WTC11 (cell line): ENCODE data around the gene TNFAIP3. TPM values are rescaled to one million over a fixed set of nuclear protein-coding genes. Genes with fewer than 3 reads are reported as not detected.
"Not testable (repeated sequence)": the region's sequence is repeated elsewhere in the genome, so short reads cannot be mapped to it uniquely, and the experiment has no call there.

ENCODE experiments used
- ATAC-seq: fragments of 200-7000 bp; cut with Tn5 transposase; 2 replicates; pipeline ENCODE4 v1.10.0; 2021; ENCODE audit warnings: mild to moderate bottlenecking, moderate library complexity
- CTCF ChIA-PET: fragments of 300-600 bp; sonication (Branson Sonifier 250); formaldehyde crosslinking; loops from one replicate; lab custom pipeline; 2021; ENCODE audit warnings: antibody characterized with exemption; lab: Charles Lee
- POLR2A ChIA-PET: fragments of 350-600 bp; sonication (Branson Sonifier 250); formaldehyde crosslinking; loops from one replicate; lab custom pipeline; 2021; ENCODE audit warnings: antibody characterized with exemption; lab: Charles Lee
- DNase-seq: peaks from one replicate; pipeline ENCODE4 v3.0.0; 2021; ENCODE audit warnings: low spot score
- H3K27ac Mint-ChIP-seq: 2 replicates; pipeline ENCODE4 v1.8.0; 2021; ENCODE audit warnings: mixed read lengths
- H3K27me3 Mint-ChIP-seq: 2 replicates; pipeline ENCODE4 v1.8.0; 2021; ENCODE audit warnings: low read depth, mild to moderate bottlenecking, moderate library complexity, mixed read lengths
- H3K36me3 Mint-ChIP-seq: 2 replicates; pipeline ENCODE4 v1.8.0; 2021; ENCODE audit warnings: mixed read lengths
- H3K4me1 Mint-ChIP-seq: 2 replicates; pipeline ENCODE4 v1.8.0; 2022; ENCODE audit warnings: mixed read lengths
- H3K4me3 Mint-ChIP-seq: 2 replicates; pipeline ENCODE4 v1.8.0; 2021; ENCODE audit warnings: mild to moderate bottlenecking, moderate library complexity, mixed read lengths
- H3K9me3 Mint-ChIP-seq: 2 replicates; pipeline ENCODE4 v1.8.0; 2021; ENCODE audit warnings: mixed read lengths
- CBFB ChIP-seq: sonication (generic); formaldehyde crosslinking; IDR thresholded peaks from 2 replicates; pipeline ENCODE4 v1.8.1; 2022; ENCODE audit warnings: mild to moderate bottlenecking, low read depth, missing genetic modification reagents
- CREB1 ChIP-seq: sonication (generic); formaldehyde crosslinking; IDR thresholded peaks from 2 replicates; pipeline ENCODE4 v1.8.0; 2023; ENCODE audit warnings: mild to moderate bottlenecking, missing genetic modification reagents
- ELF4 ChIP-seq: sonication (generic); formaldehyde crosslinking; IDR thresholded peaks from 2 replicates; pipeline ENCODE4 v1.8.1; 2022; ENCODE audit warnings: low read depth, mild to moderate bottlenecking, moderate library complexity, missing genetic modification reagents
- FOXK1 ChIP-seq: sonication (generic); formaldehyde crosslinking; IDR thresholded peaks from 2 replicates; pipeline ENCODE4 v1.8.0; 2022; ENCODE audit warnings: mild to moderate bottlenecking, moderate library complexity, missing genetic modification reagents
- FOXP4 ChIP-seq: sonication (generic); formaldehyde crosslinking; IDR thresholded peaks from 2 replicates; pipeline ENCODE4 v1.8.0; 2022; ENCODE audit warnings: mild to moderate bottlenecking, missing genetic modification reagents
- MYBL2 ChIP-seq: sonication (generic); formaldehyde crosslinking; IDR thresholded peaks from 2 replicates; pipeline ENCODE4 v1.8.1; 2023; ENCODE audit warnings: mild to moderate bottlenecking, moderate library complexity, missing genetic modification reagents
- NFYB ChIP-seq: sonication (generic); formaldehyde crosslinking; conservative IDR thresholded peaks from 2 replicates; pipeline ENCODE4 v1.8.0; 2022; ENCODE audit warnings: low read depth, missing genetic modification reagents
- SMAD3 ChIP-seq: sonication (generic); formaldehyde crosslinking; IDR thresholded peaks from 2 replicates; pipeline ENCODE4 v1.8.0; 2022; ENCODE audit warnings: missing genetic modification reagents, mild to moderate bottlenecking, borderline replicate concordance
- TEAD1 ChIP-seq: sonication (generic); formaldehyde crosslinking; IDR thresholded peaks from 2 replicates; pipeline ENCODE4 v1.8.0; 2022; ENCODE audit warnings: mild to moderate bottlenecking, missing genetic modification reagents
- TEAD4 ChIP-seq: sonication (generic); formaldehyde crosslinking; IDR thresholded peaks from 2 replicates; pipeline ENCODE4 v1.8.0; 2022; ENCODE audit warnings: mild to moderate bottlenecking, missing genetic modification reagents
- ZNF232 ChIP-seq: sonication (generic); formaldehyde crosslinking; IDR thresholded peaks from 2 replicates; pipeline ENCODE4 v1.8.0; 2022; ENCODE audit warnings: mild to moderate bottlenecking, missing genetic modification reagents
- ZNF281 ChIP-seq: sonication (generic); formaldehyde crosslinking; IDR thresholded peaks from 2 replicates; pipeline ENCODE4 v1.8.0; 2023; ENCODE audit warnings: mild to moderate bottlenecking, missing genetic modification reagents
- ZNF317 ChIP-seq: sonication (generic); formaldehyde crosslinking; IDR thresholded peaks from 2 replicates; pipeline ENCODE4 v1.8.1; 2023; ENCODE audit warnings: low read depth, mild to moderate bottlenecking, moderate library complexity, missing genetic modification reagents, borderline replicate concordance
- total RNA-seq: library from RNA; stranded (reverse); gene quantifications from 3 replicates; pipeline ENCODE4 v1.2.3, GENCODE V29; 2021
- TF ChIP-seq, protein P1 (sequence below): sonication (generic); formaldehyde crosslinking; IDR thresholded peaks from 2 replicates; pipeline ENCODE4 v1.8.1; 2023; ENCODE audit warnings: mild to moderate bottlenecking, missing genetic modification reagents
- TF ChIP-seq, protein P2 (sequence below): sonication (generic); formaldehyde crosslinking; IDR thresholded peaks from 2 replicates; pipeline ENCODE4 v1.8.1; 2022; ENCODE audit warnings: low read depth, missing genetic modification reagents, borderline replicate concordance
- TF ChIP-seq, protein P3 (sequence below): sonication (generic); formaldehyde crosslinking; conservative IDR thresholded peaks from 2 replicates; pipeline ENCODE4 v1.8.1; 2023; ENCODE audit warnings: mild to moderate bottlenecking, low read depth, missing genetic modification reagents, moderate library complexity
- TF ChIP-seq, protein P4 (sequence below): sonication (generic); formaldehyde crosslinking; IDR thresholded peaks from 2 replicates; pipeline ENCODE4 v1.8.0; 2023; ENCODE audit warnings: missing genetic modification reagents, mild to moderate bottlenecking, borderline replicate concordance

The TNFAIP3 gene
- total RNA-seq, 1 experiment from 2014 or later: 4.2 TPM

DNA sequence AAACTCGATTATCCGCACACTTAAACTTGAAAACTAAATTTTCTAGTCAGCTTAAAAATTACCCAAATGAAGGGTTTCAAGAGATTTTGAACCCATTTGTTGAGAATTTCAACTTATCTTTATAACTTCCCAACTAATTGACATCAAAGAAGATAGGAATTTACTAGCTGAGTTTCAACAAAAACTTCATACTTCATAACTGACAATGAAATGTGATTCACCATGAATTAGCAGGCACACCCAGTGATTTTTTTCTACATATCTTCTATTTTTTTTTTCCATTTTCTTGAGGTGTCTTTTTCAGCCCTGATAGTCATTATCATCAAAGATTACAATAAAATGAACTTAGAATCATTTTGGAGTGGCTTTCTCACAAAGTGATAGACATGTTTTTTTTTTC, 26.7 kb downstream of the TNFAIP3 start:
- ChIA-PET CTCF (interaction anchor here (0.6 kb wide), 1 partner anchor 1221 kb away, joined by 4 read pairs; no protein-coding TSS in a partner anchor), POLR2A (no interaction called here)
- no peak for DNase-seq
- H3K9me3 Mint-ChIP-seq: peaks cover 26% of the 10 kb centered on the region
- peaks cover 2% of the 10 kb centered on the region; the same call in 1 of the 2 replicates for H3K36me3 Mint-ChIP-seq
- TF ChIP-seq ZNF317 (CRISPR knock-in tag) (no peak), TEAD4 (CRISPR knock-in tag) (no peak), SMAD3 (CRISPR knock-in tag) (no peak), ZNF232 (CRISPR knock-in tag) (no peak), ELF4 (no peak), MYBL2 (CRISPR knock-in tag) (no peak), NFYB (no peak), ZNF281 (CRISPR knock-in tag) (no peak), FOXK1 (CRISPR knock-in tag) (no peak), CREB1 (CRISPR knock-in tag) (no peak), FOXP4 (CRISPR knock-in tag) (no peak), CBFB (no peak), TEAD1 (CRISPR knock-in tag) (no peak)
- TF ChIP-seq, protein P1, sequence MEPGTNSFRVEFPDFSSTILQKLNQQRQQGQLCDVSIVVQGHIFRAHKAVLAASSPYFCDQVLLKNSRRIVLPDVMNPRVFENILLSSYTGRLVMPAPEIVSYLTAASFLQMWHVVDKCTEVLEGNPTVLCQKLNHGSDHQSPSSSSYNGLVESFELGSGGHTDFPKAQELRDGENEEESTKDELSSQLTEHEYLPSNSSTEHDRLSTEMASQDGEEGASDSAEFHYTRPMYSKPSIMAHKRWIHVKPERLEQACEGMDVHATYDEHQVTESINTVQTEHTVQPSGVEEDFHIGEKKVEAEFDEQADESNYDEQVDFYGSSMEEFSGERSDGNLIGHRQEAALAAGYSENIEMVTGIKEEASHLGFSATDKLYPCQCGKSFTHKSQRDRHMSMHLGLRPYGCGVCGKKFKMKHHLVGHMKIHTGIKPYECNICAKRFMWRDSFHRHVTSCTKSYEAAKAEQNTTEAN (CRISPR knock-in tag): no peak
- TF ChIP-seq, protein P2, sequence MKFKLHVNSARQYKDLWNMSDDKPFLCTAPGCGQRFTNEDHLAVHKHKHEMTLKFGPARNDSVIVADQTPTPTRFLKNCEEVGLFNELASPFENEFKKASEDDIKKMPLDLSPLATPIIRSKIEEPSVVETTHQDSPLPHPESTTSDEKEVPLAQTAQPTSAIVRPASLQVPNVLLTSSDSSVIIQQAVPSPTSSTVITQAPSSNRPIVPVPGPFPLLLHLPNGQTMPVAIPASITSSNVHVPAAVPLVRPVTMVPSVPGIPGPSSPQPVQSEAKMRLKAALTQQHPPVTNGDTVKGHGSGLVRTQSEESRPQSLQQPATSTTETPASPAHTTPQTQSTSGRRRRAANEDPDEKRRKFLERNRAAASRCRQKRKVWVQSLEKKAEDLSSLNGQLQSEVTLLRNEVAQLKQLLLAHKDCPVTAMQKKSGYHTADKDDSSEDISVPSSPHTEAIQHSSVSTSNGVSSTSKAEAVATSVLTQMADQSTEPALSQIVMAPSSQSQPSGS (CRISPR knock-in tag): no peak
- TF ChIP-seq, protein P3, sequence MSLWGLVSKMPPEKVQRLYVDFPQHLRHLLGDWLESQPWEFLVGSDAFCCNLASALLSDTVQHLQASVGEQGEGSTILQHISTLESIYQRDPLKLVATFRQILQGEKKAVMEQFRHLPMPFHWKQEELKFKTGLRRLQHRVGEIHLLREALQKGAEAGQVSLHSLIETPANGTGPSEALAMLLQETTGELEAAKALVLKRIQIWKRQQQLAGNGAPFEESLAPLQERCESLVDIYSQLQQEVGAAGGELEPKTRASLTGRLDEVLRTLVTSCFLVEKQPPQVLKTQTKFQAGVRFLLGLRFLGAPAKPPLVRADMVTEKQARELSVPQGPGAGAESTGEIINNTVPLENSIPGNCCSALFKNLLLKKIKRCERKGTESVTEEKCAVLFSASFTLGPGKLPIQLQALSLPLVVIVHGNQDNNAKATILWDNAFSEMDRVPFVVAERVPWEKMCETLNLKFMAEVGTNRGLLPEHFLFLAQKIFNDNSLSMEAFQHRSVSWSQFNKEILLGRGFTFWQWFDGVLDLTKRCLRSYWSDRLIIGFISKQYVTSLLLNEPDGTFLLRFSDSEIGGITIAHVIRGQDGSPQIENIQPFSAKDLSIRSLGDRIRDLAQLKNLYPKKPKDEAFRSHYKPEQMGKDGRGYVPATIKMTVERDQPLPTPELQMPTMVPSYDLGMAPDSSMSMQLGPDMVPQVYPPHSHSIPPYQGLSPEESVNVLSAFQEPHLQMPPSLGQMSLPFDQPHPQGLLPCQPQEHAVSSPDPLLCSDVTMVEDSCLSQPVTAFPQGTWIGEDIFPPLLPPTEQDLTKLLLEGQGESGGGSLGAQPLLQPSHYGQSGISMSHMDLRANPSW (CRISPR knock-in tag): no peak
- TF ChIP-seq, protein P4, sequence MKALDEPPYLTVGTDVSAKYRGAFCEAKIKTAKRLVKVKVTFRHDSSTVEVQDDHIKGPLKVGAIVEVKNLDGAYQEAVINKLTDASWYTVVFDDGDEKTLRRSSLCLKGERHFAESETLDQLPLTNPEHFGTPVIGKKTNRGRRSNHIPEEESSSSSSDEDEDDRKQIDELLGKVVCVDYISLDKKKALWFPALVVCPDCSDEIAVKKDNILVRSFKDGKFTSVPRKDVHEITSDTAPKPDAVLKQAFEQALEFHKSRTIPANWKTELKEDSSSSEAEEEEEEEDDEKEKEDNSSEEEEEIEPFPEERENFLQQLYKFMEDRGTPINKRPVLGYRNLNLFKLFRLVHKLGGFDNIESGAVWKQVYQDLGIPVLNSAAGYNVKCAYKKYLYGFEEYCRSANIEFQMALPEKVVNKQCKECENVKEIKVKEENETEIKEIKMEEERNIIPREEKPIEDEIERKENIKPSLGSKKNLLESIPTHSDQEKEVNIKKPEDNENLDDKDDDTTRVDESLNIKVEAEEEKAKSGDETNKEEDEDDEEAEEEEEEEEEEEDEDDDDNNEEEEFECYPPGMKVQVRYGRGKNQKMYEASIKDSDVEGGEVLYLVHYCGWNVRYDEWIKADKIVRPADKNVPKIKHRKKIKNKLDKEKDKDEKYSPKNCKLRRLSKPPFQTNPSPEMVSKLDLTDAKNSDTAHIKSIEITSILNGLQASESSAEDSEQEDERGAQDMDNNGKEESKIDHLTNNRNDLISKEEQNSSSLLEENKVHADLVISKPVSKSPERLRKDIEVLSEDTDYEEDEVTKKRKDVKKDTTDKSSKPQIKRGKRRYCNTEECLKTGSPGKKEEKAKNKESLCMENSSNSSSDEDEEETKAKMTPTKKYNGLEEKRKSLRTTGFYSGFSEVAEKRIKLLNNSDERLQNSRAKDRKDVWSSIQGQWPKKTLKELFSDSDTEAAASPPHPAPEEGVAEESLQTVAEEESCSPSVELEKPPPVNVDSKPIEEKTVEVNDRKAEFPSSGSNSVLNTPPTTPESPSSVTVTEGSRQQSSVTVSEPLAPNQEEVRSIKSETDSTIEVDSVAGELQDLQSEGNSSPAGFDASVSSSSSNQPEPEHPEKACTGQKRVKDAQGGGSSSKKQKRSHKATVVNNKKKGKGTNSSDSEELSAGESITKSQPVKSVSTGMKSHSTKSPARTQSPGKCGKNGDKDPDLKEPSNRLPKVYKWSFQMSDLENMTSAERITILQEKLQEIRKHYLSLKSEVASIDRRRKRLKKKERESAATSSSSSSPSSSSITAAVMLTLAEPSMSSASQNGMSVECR (CRISPR knock-in tag): no peak
- H3K27me3 Mint-ChIP-seq: no peaks in the 10 kb centered on the region; the same call in 1 of the 2 replicates
- no peak overlapping the region for H3K27ac Mint-ChIP-seq
- no peaks in the 10 kb centered on the region for H3K4me1 Mint-ChIP-seq
- no peak for ATAC-seq
- no peak overlapping the region for H3K4me3 Mint-ChIP-seq

DNA sequence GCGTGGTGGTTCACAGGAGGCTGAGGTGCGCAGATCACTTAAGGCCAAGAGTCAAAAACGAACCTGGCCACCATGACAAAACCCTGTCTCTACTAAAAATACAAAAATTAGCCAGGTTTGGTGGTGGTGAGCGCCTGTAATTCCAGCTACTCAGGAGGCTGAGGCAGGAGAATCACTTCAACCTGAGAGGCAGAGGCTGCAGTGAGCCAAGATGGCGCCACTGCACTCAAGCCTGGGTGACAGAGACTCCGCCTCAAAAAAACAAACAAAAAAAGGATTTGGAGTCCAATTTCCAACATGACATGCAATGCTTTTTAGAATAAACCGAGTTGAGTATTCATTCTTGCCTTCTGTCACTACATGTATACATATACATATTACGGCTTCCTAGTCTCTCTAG, 27.3 kb downstream of the TNFAIP3 start:
- H3K4me3 Mint-ChIP-seq, H3K27me3 Mint-ChIP-seq, ATAC-seq, DNase-seq, POLR2A ChIA-PET, H3K27ac Mint-ChIP-seq, H3K4me1 Mint-ChIP-seq, H3K36me3 Mint-ChIP-seq: not testable (repeated sequence)
- H3K9me3 Mint-ChIP-seq: peaks cover 21% of the 10 kb centered on the region
- CTCF ChIA-PET: interaction anchor here (0.6 kb wide), 1 partner anchor 1221 kb away, joined by 4 read pairs; no protein-coding TSS in a partner anchor
